HFFc6 (cell line): ENCODE results near the gene TAGLN2. TPM values are rescaled to one million over a fixed set of nuclear protein-coding genes. Genes with fewer than 3 reads are reported as not detected.
A peak's percentile ranks its signal among the peaks of the same experiment; 100 is the strongest.

Source experiments
- DNase-seq: peaks from one replicate; pipeline ENCODE4 v3.0.0-alpha.2; 2018
- H3K27ac Mint-ChIP-seq: 2 replicates; pipeline ENCODE4 v1.8.0; 2020; ENCODE audit warnings: mild to moderate bottlenecking, mixed read lengths
- H3K27me3 Mint-ChIP-seq: 2 replicates; pipeline ENCODE4 v1.8.0; 2021; ENCODE audit warnings: mild to moderate bottlenecking, moderate library complexity, mixed read lengths; ENCODE audit not compliant: insufficient read depth
- H3K36me3 Mint-ChIP-seq: 2 replicates; pipeline ENCODE4 v1.8.0; 2021; ENCODE audit warnings: low read depth, mixed read lengths
- H3K4me1 Mint-ChIP-seq: 2 replicates; pipeline ENCODE4 v1.8.0; 2020; ENCODE audit warnings: low read depth, mixed read lengths
- H3K4me3 Mint-ChIP-seq: 2 replicates; pipeline ENCODE4 v1.8.0; 2020; ENCODE audit warnings: mild to moderate bottlenecking, moderate library complexity, mixed read lengths
- H3K9me3 Mint-ChIP-seq: 2 replicates; pipeline ENCODE4 v1.8.0; 2020; ENCODE audit warnings: mild to moderate bottlenecking, mixed read lengths
- total RNA-seq, 6 experiments: library from RNA; stranded (reverse); fragmentation: NEBNext Ultra II Directional; extraction: Animal tissue kit (Norgen Biotek cat#: 25700); gene quantifications; 2 replicates in 1 of 6; 3 replicates in 5 of 6; pipeline ENCODE4 v1.2.3, GENCODE V29; 2021
- TF ChIP-seq, protein P1 (sequence below): fragments of 200-600 bp; sonication (generic); IDR thresholded peaks from 2 replicates; pipeline ENCODE4 v1.5.0; 2021; ENCODE audit warnings: antibody characterized with exemption, mild to moderate bottlenecking

Gene TAGLN2
- total RNA-seq, 6 experiments from 2014 or later, result 560 to 914 (median 815) TPM

DNA sequence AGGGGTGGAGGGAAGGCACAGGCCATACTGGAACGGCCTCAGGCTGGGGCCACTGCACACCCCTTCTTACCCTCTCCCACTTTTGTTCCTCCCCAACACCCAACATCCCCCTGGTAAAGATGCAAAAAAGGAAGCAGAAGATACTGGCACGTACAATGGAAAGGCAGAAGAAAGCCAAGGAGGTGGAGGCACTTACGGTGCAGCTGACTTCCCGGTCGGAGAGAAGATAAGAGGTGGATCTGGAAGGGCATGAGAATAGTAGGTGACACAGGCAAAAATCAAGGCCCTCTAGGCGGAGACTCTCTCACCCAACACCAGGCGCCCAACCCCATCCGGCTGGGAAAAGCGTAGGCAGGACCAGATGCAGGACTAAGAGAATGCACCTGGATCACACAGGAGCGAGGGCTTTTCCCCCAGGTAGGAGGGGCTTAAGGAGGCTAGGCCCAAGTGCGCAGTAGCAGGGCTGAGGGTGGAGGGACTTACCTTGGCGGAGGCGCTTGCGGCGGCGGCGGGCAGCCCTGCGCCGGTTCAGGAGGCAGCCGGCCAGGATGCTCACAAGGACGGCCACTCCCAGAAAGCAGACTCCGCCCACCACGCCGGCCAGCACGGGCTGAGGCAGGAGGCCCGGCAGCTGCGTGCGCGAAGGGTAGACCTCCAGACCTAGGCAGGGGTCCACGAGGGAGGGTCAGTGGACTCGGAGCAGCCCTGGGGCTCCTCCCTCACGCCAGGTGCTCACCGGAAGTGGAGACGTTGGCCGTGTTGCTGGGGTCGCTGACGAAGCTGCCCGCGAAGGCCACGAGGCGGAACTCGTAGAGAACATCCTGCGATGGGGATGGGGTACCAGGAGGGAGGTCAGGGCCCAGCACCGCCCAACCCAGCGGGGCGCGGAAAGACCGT, 4.1 kb upstream of the TAGLN2 start:
- no peak overlapping the region for H3K4me3 Mint-ChIP-seq
- H3K27me3 Mint-ChIP-seq, result peaks cover 15% of the 10 kb centered on the region
- TF ChIP-seq, protein P1, sequence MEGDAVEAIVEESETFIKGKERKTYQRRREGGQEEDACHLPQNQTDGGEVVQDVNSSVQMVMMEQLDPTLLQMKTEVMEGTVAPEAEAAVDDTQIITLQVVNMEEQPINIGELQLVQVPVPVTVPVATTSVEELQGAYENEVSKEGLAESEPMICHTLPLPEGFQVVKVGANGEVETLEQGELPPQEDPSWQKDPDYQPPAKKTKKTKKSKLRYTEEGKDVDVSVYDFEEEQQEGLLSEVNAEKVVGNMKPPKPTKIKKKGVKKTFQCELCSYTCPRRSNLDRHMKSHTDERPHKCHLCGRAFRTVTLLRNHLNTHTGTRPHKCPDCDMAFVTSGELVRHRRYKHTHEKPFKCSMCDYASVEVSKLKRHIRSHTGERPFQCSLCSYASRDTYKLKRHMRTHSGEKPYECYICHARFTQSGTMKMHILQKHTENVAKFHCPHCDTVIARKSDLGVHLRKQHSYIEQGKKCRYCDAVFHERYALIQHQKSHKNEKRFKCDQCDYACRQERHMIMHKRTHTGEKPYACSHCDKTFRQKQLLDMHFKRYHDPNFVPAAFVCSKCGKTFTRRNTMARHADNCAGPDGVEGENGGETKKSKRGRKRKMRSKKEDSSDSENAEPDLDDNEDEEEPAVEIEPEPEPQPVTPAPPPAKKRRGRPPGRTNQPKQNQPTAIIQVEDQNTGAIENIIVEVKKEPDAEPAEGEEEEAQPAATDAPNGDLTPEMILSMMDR, result no peak
- peaks cover 7% of the 10 kb centered on the region; the same call in 1 of the 2 replicates for H3K36me3 Mint-ChIP-seq
- no peak for DNase-seq
- no peaks in the 10 kb centered on the region for H3K9me3 Mint-ChIP-seq
- no peak overlapping the region; the same call in 1 of the 2 replicates for H3K27ac Mint-ChIP-seq
- peaks cover 13% of the 10 kb centered on the region for H3K4me1 Mint-ChIP-seq

DNA sequence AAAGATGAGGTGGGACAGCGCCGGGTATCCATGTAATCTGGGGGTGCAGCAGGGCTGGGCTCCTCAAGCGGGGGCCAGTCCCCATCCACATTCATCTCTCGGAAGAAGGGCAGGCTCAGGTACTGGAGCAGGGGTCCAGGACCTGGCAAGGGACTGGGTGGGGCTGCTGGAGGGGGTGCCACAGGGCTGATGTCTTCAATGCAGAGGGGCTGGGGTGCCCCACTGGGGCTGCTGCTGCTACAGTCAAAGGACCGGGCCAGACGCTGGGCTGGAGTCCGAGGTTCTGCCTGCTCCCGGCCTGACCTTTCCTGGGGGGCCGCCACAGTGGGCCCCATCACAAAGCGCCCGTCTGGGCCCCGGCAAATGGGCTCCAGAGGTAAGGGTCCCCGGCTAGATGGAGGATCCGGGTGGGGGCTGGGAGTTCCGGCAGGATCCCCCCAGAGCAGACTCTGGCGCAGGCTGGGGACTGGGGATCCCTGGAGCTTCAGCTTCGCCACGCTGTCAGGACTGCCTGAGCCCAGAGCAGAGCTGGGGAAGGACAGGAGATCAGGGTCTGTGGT, 3.3 kb upstream of the TAGLN2 start:
- H3K4me1 Mint-ChIP-seq, result peaks cover 18% of the 10 kb centered on the region
- peaks cover 12% of the 10 kb centered on the region for H3K36me3 Mint-ChIP-seq
- no peak overlapping the region for H3K27ac Mint-ChIP-seq
- H3K9me3 Mint-ChIP-seq, result no peaks in the 10 kb centered on the region
- TF ChIP-seq, protein P1, result 0 out of 2 replicates have a peak, but pooled peaks have one; percentile 2
- H3K27me3 Mint-ChIP-seq, result peaks cover 15% of the 10 kb centered on the region
- DNase-seq, result no peak
- no peak overlapping the region for H3K4me3 Mint-ChIP-seq

DNA sequence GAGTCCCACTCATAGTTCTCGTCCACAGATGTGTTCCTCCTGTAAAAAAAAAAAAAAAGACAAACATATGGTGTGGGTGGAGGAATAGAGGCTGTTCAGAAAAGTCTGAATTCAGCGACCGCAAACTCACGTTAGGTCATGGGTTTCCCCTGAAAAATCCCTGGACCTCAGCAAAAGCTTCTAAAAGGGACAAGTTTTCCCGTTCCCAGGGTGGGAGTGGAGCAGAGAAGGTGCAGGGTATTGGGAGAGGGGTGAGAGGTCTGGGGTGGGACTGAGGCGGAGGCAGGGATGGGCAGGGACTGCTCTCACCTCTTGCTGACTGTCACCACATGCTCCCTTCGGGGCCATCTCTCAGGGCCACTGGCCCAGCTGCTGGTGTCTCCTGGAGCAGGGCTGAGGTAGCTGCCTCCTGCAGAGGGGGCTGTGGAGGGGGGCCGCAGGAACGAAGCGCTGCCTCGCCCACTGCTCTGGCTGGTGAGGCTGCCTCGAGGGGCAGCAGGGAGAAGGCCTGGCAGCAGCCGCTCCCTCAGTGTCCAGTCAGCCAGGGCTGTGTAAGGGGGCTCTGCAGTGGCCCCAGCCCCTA, 2.6 kb upstream of the TAGLN2 start:
- Mint-ChIP-seq H3K4me1 (peaks cover 24% of the 10 kb centered on the region), H3K27me3 (peaks cover 15% of the 10 kb centered on the region), H3K36me3 (peaks cover 19% of the 10 kb centered on the region), H3K27ac (no peak overlapping the region), H3K4me3 (no peak overlapping the region), H3K9me3 (no peaks in the 10 kb centered on the region)
- TF ChIP-seq, protein P1, result no peak; the same call in 1 of the 2 replicates
- DNase-seq, result no peak

DNA sequence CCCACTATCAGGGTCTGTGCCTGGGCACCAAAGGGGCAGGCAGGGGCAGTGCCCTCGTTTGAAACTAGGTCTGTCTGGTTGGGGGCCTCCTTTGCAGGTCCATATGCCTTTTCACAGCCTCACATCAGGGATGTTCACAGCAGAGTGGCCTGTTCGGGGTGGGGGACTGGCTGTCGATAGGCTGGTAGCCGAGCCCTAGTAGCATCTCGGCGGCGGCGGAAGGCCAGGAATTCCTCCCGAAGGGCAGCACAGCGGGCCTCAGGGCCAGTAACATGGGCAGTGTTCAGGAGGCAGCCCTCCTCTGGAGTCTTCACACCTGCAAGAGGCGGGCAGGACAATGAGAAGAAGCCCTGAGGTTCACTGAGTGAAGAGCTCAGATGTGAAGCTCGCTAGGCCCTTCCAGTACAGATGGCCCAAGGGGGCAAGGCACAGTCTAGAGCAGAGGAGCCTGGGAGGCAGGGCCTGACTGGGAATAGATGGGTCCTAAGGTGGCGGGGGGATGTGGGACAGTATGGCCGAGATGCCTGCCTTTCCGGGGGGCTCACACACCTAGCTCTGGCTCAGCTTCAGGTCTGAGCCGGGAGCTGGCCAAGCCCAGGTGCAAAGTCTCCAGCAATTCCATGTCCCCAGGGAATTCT, 2.0 kb upstream of the TAGLN2 start:
- no peaks in the 10 kb centered on the region for H3K9me3 Mint-ChIP-seq
- TF ChIP-seq, protein P1, result no peak
- no peak overlapping the region for H3K4me3 Mint-ChIP-seq
- H3K27me3 Mint-ChIP-seq, result peaks cover 13% of the 10 kb centered on the region
- H3K4me1 Mint-ChIP-seq, result peaks cover 30% of the 10 kb centered on the region
- no peak overlapping the region for H3K27ac Mint-ChIP-seq
- H3K36me3 Mint-ChIP-seq, result peaks cover 20% of the 10 kb centered on the region
- DNase-seq, result no peak

DNA sequence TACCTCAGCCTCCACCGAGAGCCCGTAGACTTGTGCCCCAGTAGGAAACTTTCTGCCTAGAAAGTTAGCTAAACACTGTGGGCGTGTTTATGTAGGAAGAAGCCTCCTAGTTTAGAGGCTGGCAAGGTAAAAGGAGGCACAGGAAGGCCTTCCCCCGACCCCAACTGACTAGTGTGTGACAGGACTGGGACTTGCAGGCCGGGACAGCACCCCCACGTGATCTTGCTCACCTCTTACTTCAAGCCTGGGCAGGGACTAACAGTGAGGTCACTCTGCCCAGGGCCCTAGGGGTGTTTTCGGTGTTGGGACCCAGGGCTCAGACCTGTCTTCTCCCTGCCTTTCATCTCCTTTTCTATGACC, 392 bp upstream of the TAGLN2 start:
- TF ChIP-seq, protein P1, result no peak
- DNase-seq, result no peak
- no peaks in the 10 kb centered on the region for H3K9me3 Mint-ChIP-seq
- H3K36me3 Mint-ChIP-seq, result peaks cover 35% of the 10 kb centered on the region
- H3K4me3 Mint-ChIP-seq, result peak overlapping the region; percentile 88
- peak overlapping the region; percentile 96 for H3K27ac Mint-ChIP-seq
- peaks cover 46% of the 10 kb centered on the region for H3K4me1 Mint-ChIP-seq
- H3K27me3 Mint-ChIP-seq, result peaks cover 8% of the 10 kb centered on the region
